ENCODE measurements around the gene CBX1.

Gene CBX1

DNA sequence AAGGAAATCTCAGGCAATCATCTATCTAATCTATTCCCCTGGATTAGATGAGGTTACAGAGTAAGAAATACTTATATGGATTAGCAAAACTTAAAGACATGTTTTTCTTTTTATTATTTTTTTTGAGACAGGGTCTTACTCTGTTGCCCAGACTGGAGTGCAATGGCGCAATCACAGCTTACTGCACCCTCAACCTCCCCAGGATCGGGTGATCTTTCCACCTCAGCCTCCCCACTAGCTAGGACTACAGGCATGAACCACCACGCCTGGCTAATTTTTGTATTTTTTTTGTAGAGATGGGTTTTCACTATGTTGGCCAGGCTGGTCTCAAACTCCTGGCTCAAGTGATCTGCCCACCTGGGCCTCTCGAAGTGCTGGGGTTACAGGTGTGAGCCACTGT, 56.4 kb downstream of the CBX1 start:
- TF ChIP-seq GATA3 (IDR thresholded peaks at IDR 0.05; ENCODE audit: low read depth, low read length) (no peak), GATA2 (IDR thresholded peaks at IDR 0.05; ENCODE audit: low read depth, low read length) (no peak)

DNA sequence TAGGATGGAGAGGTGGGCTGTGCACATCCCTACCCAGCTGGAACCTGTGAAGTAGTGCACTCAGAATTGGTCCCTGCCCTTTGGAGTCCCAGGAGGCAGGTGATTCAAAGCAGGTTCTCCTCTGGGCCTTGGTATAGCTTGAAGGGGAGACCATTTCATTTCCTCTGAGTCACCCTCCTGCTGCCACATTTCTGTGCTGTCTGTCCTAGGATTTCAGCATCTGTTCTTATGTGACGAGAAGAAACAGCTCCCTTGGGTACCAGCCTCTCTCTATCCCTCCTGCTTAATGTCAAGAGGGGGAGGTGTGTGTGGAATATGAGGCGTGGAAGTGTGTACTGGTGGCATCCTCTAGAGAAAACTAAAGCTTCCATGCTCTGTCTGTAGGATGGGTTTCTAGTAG, 58.1 kb downstream of the CBX1 start:
- TF ChIP-seq GATA3 (IDR thresholded peaks at IDR 0.05; ENCODE audit: low read depth, low read length) (no peak), GATA2 (IDR thresholded peaks at IDR 0.05; ENCODE audit: low read depth, low read length) (no peak)

DNA sequence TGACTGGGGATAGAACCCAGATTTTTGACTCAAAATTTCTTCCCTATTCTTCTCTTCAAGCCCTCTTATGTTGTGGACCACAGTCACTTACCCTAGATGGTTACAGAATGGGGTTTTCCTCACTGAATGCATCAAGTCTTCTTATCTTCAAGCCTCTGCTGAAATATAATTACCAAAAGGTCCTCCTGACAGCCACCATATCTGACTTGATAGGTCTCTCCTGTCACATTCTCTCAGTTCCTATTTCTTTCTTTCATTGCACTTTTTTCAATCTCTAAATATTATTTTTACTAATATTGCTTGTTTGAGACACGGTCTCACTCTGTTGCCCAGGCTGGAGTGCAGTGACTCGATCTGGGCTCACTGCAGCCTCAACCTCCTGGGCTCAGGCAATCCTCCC, 62.6 kb downstream of the CBX1 start:
- TF ChIP-seq GATA3 (IDR thresholded peaks at IDR 0.05; ENCODE audit: low read depth, low read length) (no peak), GATA2 (IDR thresholded peaks at IDR 0.05; ENCODE audit: low read depth, low read length) (no peak)

DNA sequence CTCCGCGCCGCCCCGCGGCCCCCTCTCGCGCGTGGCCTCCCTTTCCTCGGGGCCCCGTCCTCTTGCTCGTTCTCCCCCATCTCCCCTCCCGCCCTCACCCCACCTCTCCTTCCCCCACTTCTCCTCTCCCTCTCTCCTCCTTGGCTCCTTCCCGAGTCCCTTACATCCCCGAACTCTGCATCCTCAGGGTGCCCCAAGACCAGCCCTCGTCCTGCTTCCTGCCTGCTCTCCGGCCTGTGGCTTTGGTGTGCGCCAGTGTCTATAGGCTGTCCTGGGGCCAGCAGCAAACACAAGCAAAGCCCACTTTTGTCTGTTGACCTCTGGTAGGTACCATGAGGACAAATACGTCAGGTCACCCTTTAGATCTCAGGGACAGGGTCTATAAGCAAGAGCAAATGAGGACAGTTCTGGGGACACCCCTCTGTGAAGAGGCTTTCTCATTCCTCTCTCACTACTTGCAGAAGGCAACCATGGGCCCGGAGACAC, 63.4 kb downstream of the CBX1 start:
- no peak for TF ChIP-seq GATA2 (IDR thresholded peaks at IDR 0.05; ENCODE audit: low read depth, low read length)
- TF ChIP-seq GATA3 (IDR thresholded peaks at IDR 0.05; ENCODE audit: low read depth, low read length), result no peak

DNA sequence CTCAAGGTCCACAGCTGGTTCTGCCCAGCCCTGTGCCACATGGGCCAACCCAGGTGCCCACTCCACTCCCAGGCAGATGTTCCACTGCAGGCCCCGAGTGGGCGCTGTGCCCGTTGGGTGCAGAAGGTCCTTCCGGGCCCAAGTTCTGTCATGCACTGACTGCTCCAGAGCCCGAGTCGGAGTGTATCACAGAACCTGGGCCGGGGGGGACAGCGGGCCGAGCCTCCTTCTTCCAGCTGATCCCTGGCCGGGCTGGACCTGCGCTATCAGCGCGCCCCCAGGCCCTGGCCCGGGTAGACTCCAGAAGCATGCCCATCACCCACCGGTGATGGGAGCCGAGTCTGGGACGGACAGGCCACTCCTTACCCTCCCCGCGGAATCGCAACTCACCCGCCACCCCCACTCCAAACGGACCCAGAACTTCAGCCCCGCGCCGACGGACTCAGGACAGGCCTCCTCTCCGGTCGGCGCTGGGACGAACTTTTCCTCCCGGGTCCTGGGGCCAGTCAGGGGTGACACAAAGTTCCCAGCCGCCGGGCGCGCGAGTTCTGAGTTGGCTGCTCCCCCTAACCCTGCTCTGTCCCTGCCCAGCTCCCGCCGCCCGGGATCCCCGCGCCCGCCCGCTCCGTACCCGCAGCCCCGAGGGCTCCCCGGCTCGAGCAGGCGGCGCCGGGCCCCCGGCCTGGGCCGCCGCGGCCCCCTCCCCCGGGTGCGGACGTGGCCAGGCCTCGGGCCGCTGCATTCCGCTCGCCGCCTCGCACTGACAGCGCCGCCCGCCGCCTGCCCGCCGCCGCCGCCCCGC, 64.0 kb downstream of the CBX1 start, which contains the start of gene COPZ2:
TSS of gene COPZ2 (minus strand) at position 762 of the 802 bp plus-strand sequence. CDS start at position 742, 20 bp downstream.
- no peak for TF ChIP-seq GATA3 (IDR thresholded peaks at IDR 0.05; ENCODE audit: low read depth, low read length)
- no peak for TF ChIP-seq GATA2 (IDR thresholded peaks at IDR 0.05; ENCODE audit: low read depth, low read length)

DNA sequence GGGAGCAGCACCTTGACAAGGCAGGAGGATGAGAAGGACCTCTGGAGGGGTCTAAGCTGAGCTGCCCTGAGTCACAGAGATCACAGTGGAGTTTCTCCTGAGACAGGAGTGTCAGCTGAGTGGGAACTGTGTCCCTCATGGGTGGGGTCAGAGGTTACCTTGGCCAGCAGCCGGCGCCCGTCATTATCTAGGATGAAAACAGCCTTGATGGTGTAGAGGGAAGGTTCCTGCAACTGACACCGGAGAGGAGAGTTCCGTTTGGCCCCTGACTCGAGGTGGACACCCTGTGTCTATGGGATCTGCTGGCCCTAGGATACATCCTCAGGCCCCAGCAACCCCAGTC, 64.6 kb downstream of the CBX1 start:
- TF ChIP-seq GATA2 (IDR thresholded peaks at IDR 0.05; ENCODE audit: low read depth, low read length), result no peak
- TF ChIP-seq GATA3 (IDR thresholded peaks at IDR 0.05; ENCODE audit: low read depth, low read length), result no peak

DNA sequence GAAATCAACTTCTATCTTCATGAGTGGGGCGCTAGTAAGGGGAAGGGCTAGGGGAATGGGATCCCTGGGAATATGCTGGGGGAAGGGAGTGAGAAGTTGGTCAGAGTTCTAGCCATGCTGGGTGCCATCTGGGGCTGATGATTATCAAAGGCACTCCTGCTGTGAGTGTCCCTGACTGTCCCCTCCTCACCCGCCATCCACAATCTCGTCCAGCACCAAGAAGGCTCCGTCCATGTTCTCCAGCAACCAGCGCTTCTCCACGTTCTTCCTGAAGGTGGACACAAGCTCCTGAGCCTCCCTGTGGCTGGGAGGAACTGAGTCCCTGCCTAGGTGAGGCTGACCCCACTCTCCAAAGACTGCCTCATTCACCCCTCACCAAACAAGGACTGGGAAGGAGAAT, 69.3 kb downstream of the CBX1 start:
- TF ChIP-seq GATA3 (IDR thresholded peaks at IDR 0.05; ENCODE audit: low read depth, low read length), result no peak
- no peak for TF ChIP-seq GATA2 (IDR thresholded peaks at IDR 0.05; ENCODE audit: low read depth, low read length)

DNA sequence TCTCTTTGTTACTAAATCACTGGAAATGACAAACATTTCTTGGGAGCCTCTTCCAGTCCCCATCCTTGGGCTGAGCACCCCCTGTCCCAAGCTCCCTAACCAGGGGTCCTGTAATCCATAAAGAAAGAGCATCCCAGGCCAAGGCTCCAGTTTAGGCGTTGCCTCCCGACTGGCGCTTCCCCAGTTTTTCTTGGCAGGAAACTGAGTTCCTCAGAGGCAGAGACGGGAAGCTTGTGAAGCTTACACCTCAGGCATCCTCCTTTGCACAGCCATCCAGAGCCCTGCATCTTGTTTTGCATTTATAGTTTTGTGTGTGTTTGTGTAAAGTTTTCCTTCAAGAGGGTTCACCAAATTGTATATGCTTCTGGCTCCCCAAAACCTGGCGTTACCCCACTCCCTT, 70.7 kb downstream of the CBX1 start:
- no peak for TF ChIP-seq GATA3 (IDR thresholded peaks at IDR 0.05; ENCODE audit: low read depth, low read length)
- TF ChIP-seq GATA2 (IDR thresholded peaks at IDR 0.05; ENCODE audit: low read depth, low read length), result no peak

DNA sequence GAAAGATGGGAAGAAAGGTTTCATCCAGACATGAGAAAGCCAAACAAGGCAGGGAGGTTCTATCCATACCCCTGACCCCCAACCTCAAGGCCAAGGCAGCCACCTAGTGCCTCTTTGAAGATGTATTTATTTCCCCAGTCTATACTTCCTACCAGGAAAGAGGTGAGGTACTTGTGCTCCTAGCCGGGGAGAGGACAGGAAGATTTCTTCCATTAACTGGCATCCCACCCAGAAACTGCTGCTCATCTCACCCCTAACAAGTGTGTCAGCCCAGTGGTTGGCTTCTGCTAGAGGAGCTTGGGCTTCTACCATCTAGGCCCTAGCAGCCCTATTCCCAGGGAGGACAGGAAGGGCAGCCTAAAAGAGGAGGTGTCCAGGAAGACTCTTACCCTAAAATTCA, 72.5 kb downstream of the CBX1 start:
- TF ChIP-seq GATA3 (IDR thresholded peaks at IDR 0.05; ENCODE audit: low read depth, low read length) (no peak), GATA2 (IDR thresholded peaks at IDR 0.05; ENCODE audit: low read depth, low read length) (no peak)

DNA sequence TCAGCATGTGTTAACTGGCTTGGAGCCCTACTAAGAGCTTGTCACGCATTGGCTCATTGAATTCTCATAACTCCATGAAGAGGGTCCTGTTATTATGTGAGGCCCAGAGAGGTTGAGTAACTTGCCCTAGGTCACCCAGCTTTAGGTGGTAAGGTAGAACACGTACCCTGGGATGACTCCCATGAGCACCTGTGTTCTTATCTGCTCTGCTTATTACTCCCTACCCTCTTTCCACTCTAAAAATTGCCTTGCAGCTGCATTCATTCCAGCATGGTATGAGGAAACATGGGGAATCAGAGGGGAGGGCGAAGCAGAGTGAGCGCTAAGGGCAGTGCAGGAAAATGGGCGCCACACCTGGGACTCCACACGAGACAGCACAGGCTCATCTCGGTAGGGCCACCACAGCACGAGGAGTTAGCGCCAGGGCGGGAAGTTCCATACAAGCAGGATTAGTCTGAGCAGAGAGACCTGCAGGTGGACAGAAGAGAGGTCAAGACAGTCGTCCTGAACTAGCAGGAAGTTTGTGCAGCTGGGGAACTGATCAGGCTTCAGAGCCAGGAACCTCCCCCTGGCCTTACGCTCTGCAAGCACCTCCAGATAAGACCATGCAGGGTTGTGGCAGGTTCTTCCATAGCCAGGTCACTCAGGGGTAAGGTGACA, 73.8 kb downstream of the CBX1 start:
- no peak for TF ChIP-seq GATA3 (IDR thresholded peaks at IDR 0.05; ENCODE audit: low read depth, low read length)
- TF ChIP-seq GATA2 (IDR thresholded peaks at IDR 0.05; ENCODE audit: low read depth, low read length), result no peak

DNA sequence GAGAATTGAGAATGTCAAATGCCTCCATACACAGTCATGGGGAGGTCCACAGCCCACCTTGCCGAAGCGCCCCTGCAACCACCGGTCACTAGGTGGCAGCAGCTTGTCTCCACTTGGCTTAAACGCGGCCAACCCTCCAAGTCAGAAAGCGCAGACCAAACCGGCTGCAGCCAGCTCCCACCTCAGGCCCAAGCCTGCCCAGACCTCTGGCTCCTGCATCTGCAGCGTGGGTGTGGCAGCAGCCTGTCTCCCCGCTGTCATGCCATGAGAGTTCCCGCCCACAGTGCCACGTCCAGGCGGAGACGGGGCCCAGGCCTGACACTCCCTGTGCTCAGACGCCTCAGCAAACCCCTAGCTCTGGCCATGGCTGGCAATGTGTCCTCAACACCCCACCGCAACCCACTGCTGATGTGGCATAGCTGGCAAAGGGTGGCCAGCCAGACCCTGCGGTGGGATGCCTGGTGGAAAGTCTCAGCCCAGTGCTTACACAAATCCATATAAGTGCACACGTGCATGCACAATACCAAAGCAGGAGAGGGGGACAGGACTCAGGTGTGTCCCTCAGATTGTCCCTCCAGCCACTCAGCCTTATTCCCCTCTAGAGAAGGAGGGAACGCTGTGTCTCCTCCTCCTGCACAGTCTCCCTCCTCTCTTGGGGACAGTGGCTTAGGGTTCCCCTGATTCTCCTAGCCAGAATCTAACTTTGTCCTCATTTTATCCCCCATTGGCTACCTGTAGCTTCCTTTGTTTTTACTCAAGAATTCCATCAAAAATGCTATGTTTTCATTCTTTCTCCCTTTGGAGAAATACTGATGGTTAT, 74.6 kb downstream of the CBX1 start:
- no peak for TF ChIP-seq GATA3 (IDR thresholded peaks at IDR 0.05; ENCODE audit: low read depth, low read length)
- no peak for TF ChIP-seq GATA2 (IDR thresholded peaks at IDR 0.05; ENCODE audit: low read depth, low read length)

DNA sequence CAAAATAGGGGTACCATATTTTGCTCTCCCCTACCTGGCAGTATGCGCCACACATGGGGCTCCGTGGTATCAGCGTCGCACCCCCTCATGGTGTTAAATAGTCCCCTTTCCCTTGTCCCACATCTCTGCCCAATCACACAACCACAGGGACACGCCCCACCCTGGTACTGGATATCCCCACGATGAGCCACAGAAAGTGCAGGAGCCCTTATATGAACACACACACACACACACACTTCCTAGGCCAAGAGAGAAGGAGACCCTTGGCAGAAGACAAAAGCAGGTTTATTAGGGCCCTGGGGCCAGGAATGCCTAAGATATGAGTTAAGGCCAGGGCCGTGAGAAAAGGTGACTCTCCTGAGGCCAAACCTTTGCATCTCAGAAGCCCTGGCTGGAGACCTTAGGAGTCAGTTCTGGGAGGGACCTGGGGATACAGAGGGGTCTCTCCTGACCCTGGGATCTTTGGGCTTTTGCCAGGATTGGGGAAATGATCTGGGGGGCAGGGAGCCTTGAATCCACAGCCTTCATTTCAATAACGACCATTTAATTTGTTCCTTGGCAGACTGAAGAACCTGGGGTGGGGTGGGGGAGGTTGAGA, 75.3 kb downstream of the CBX1 start:
- no peak for TF ChIP-seq GATA3 (IDR thresholded peaks at IDR 0.05; ENCODE audit: low read depth, low read length)

DNA sequence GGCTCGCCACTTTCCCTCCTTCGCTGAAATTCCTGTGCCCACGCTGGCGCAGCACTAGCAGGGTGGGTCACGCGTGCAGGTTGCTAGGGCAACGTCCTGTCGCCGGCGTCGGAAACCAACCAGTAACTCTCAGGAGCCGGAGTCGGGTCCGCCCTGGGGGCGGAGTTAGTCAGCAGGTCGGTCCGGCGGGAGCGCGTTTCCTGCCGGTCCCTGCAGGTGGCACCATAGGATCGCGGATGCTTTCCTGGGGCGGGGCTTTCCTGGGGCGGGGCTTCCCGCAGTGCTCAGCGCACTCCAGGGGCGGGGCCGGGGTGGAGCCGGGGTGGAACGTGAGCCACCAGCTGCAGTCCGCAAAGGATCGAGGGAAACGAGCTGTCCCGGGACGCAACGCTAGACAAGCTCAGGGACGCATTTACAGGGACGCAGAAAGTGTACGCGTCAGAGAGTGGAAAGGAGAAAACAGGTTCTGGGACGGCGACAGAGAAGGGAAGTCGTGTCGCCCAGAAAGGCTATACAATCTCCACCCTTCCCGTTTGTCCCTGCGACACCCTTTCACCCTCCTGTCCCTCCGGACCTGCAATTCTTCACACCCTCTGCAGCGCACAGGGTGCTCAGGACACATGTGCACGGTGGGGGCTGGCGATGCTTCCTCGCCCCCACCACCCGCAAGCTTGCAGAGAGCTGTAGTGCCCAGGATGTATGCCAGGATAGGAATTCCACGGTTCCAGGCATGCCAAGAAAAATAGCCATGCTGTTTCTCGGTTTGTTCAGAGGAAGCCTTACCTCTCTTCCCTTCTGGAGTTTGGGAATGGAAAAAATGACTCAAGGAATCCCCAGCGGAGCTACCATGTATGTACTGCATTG, 76.0 kb downstream of the CBX1 start:
- no peak for TF ChIP-seq GATA3 (IDR thresholded peaks at IDR 0.05; ENCODE audit: low read depth, low read length)
- no peak for TF ChIP-seq GATA2 (IDR thresholded peaks at IDR 0.05; ENCODE audit: low read depth, low read length)

Measured in SH-SY5Y (cell line).